ENCODE measurements around the gene LRRC37B.
"Not testable (repeated sequence)": the region's sequence is repeated elsewhere in the genome, so short reads cannot be mapped to it uniquely, and the experiment has no call there.

LRRC37B gene

GRCh38 chr17:32099686-32100085 lies 92.5 kb downstream of the LRRC37B start:
- DNase-seq: no peak

- not testable (repeated sequence) for DNase-seq
These were observed 93.1 kb downstream of the LRRC37B start for GRCh38 chr17:32100323-32100722.

DNA sequence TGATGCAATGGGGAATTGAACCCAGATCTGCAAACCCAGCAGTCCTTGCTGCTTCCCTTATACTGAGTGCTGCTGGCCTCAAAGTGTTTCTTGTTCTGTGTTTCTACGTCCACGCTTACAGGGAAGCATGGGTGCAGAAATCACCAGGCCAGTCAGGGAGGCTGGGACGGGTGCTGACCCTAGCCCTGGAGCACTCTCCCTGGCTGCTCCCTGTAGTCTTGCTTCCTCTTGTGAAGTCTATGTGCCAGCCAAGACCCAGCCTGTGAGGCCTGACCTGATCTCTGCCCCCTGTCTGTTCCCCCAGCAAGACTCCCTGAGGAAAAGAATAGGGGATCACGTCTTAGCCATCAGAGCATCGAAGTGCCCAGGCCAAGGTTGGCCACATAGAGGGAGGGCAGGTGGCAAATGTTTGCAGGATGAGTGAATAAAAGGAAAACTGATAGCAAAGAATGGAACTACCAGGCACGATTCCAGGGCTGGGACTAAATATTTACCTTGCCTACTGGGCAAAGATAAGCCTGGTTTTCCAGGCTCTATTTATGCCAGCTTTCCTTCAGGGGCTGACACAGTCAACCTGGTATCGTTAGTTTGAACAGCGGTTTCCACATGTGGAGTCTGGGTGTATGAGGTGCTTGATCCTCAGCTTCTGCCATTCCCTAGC lies 93.9 kb downstream of the LRRC37B start:
- no peak for DNase-seq

DNA sequence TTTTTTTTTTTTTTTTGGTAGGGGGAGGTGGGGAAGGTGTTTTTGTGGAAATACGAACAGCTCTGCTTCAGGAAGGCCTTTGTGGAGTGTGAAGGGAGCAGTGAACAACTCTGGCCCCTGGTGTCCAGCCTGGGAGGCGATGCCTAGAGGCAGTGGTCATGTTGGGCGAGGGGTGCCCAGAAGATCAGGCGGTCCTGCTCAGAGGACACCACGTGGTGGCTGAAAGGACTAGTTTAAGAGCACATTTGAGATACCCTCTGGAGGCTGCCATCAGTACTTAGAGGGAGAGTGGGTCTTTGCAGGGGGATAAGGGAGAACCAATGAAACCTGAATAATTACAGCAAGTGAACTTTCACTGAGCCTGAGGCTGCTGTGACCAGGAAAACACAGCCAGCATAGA lies 95.0 kb downstream of the LRRC37B start:
- DNase-seq: no peak

- DNase-seq: no peak
These were observed 95.5 kb downstream of the LRRC37B start for GRCh38 chr17:32102646-32103186.
